SK-N-MC (cell line): Measurements from ENCODE around the gene PRDM5.

Source experiments
- DNase-seq: peaks from one replicate; pipeline ENCODE4 v3.0.0-alpha.2; 2011; ENCODE audit warnings: low read depth, low spot score
- H3K27ac ChIP-seq: fragments of 200-600 bp; sonication (generic); 2 replicates; pipeline ENCODE4 v1.5.1; 2016; ENCODE audit warnings: mixed run types
- H3K36me3 ChIP-seq: fragments of 200-600 bp; sonication (generic); 2 replicates; pipeline ENCODE4 v1.6.1; 2017; ENCODE audit warnings: antibody characterized with exemption, low read length, mixed read lengths; ENCODE audit not compliant: insufficient read depth
- H3K4me3 ChIP-seq: fragments of 200-600 bp; sonication (generic); 2 replicates; pipeline ENCODE4 v1.5.1; 2016
- H3K9ac ChIP-seq: fragments of 200-600 bp; sonication (generic); 2 replicates; pipeline ENCODE4 v1.8.0; 2017; ENCODE audit warnings: mixed run types, mixed read lengths; ENCODE audit not compliant: insufficient read length
- H3K9me3 ChIP-seq: fragments of 200-600 bp; sonication (generic); 2 replicates; pipeline ENCODE4 v1.6.1; 2017; ENCODE audit warnings: low read depth, mild to moderate bottlenecking, antibody characterized with exemption, low read length, moderate library complexity, mixed read lengths
- EZH2 ChIP-seq: fragments of 200-600 bp; sonication (generic); IDR thresholded peaks from one replicate; pipeline ENCODE4 v1.6.1; 2017; ENCODE audit warnings: antibody characterized with exemption
- FOXP2 ChIP-seq: optimal IDR thresholded peaks from 2 replicates; pipeline ENCODE3; 2011; ENCODE audit warnings: mild to moderate bottlenecking, moderate library complexity; ENCODE audit not compliant: insufficient read depth; ENCODE audit errors: extremely low read length, control extremely low read depth
- POLR2AphosphoS5 ChIP-seq: IDR thresholded peaks from 2 replicates; pipeline ENCODE4 v1.6.1; 2012; ENCODE audit warnings: mild to moderate bottlenecking, low read depth, low read length, borderline replicate concordance

PRDM5 gene

GRCh38 chr4:120829113-120829831 lies 93.3 kb downstream of the PRDM5 start:
- Histone ChIP-seq H3K9ac (no peak overlapping the region), H3K9me3 (no peaks in the 10 kb centered on the region), H3K27ac (no peak overlapping the region), H3K36me3 (no peaks in the 10 kb centered on the region), H3K4me3 (no peak overlapping the region)
- TF ChIP-seq FOXP2 (no peak), EZH2 (no peak), POLR2AphosphoS5 (no peak)
- no peak for DNase-seq

DNA sequence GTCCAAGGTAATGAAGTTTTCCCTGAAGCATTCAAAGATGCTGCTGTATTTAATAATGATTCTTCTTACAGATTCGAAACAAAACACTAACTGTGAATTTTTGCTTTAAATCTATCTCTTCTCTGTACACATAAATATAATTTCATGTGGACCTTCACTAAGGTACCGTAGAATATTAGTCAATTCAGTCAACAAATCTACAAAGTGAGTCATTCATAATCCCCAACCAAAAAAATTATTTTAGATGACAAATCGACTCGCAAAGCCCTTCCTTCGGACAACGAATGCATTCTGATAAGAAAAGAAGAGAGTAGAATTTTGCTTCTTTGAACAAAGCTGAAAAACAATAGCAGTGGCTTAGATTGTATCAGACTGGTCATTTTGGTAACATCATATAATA lies 95.7 kb downstream of the PRDM5 start:
- TF ChIP-seq POLR2AphosphoS5 (no peak), FOXP2 (no peak), EZH2 (no peak)
- no peak for DNase-seq
- H3K4me3 ChIP-seq, result no peak overlapping the region
- no peaks in the 10 kb centered on the region for H3K9me3 ChIP-seq
- H3K36me3 ChIP-seq, result no peaks in the 10 kb centered on the region
- H3K9ac ChIP-seq, result no peak overlapping the region
- H3K27ac ChIP-seq, result no peak overlapping the region

GRCh38 chr4:120826449-120826848 lies 96.1 kb downstream of the PRDM5 start:
- Histone ChIP-seq H3K9ac (no peak overlapping the region), H3K36me3 (no peaks in the 10 kb centered on the region), H3K4me3 (no peak overlapping the region), H3K27ac (no peak overlapping the region), H3K9me3 (no peaks in the 10 kb centered on the region)
- no peak for DNase-seq
- TF ChIP-seq POLR2AphosphoS5 (no peak), EZH2 (no peak), FOXP2 (no peak)

GRCh38 chr4:120824946-120825345 lies 97.6 kb downstream of the PRDM5 start:
- no peak for TF ChIP-seq EZH2
- TF ChIP-seq FOXP2, result no peak
- TF ChIP-seq POLR2AphosphoS5, result no peak
- H3K4me3 ChIP-seq, result no peak overlapping the region
- H3K27ac ChIP-seq, result no peak overlapping the region
- no peak overlapping the region for H3K9ac ChIP-seq
- no peak for DNase-seq
- no peaks in the 10 kb centered on the region for H3K36me3 ChIP-seq
- no peaks in the 10 kb centered on the region for H3K9me3 ChIP-seq

DNA sequence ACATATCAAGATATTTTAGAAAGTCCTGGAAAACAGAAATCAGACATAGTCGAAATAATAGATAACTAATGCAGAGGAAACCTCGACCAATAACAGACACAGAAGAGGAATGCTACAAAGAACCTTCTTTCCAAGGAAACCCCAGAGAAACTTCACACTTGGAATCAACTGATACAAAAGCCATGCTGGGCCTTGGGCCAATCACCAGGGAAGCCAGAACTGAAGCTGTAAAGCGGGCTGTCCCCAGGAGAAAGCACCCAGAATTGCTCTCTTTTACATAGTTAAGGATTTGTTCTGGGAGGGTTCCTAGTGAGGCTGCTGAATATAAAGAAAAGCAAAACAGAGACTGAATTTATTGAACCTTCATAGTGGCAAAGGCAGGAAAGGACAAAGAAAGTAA lies 100.5 kb downstream of the PRDM5 start:
- Histone ChIP-seq H3K27ac (no peak overlapping the region), H3K36me3 (no peaks in the 10 kb centered on the region), H3K9me3 (no peaks in the 10 kb centered on the region), H3K4me3 (no peak overlapping the region), H3K9ac (no peak overlapping the region)
- no peak for TF ChIP-seq EZH2
- no peak for DNase-seq

GRCh38 chr4:120821029-120821428 lies 101.5 kb downstream of the PRDM5 start:
- Histone ChIP-seq H3K9me3 (no peaks in the 10 kb centered on the region), H3K36me3 (no peaks in the 10 kb centered on the region), H3K27ac (no peak overlapping the region), H3K4me3 (no peak overlapping the region), H3K9ac (no peak overlapping the region)
- DNase-seq, result no peak
- TF ChIP-seq FOXP2 (no peak), EZH2 (no peak), POLR2AphosphoS5 (no peak)

- TF ChIP-seq FOXP2 (no peak), POLR2AphosphoS5 (no peak), EZH2 (no peak)
Observed at GRCh38 chr4:120819805-120820437, 102.6 kb downstream of the PRDM5 start.

GRCh38 chr4:120816296-120816965 lies 106.1 kb downstream of the PRDM5 start:
- Histone ChIP-seq H3K27ac (no peak overlapping the region), H3K9me3 (no peaks in the 10 kb centered on the region), H3K36me3 (no peaks in the 10 kb centered on the region), H3K9ac (no peak overlapping the region), H3K4me3 (no peak overlapping the region)
- no peak for DNase-seq
- no peak for TF ChIP-seq POLR2AphosphoS5
- no peak for TF ChIP-seq EZH2
- no peak for TF ChIP-seq FOXP2

More at GRCh38 chr4:120819805-120820437, 102.6 kb downstream of the PRDM5 start:
- DNase-seq, result no peak
- H3K36me3 ChIP-seq, result no peaks in the 10 kb centered on the region
- H3K9me3 ChIP-seq, result no peaks in the 10 kb centered on the region
- H3K9ac ChIP-seq, result no peak overlapping the region
- no peak overlapping the region for H3K4me3 ChIP-seq
- no peak overlapping the region for H3K27ac ChIP-seq

- TF ChIP-seq FOXP2 (no peak), POLR2AphosphoS5 (no peak), EZH2 (no peak)
- Histone ChIP-seq H3K27ac (no peak overlapping the region), H3K36me3 (no peaks in the 10 kb centered on the region), H3K9ac (no peak overlapping the region), H3K4me3 (no peak overlapping the region), H3K9me3 (no peaks in the 10 kb centered on the region)
- DNase-seq, result no peak
Observed at GRCh38 chr4:120815361-120815760, 107.2 kb downstream of the PRDM5 start.
